CD4-positive, CD25-positive, alpha-beta regulatory T cell (primary cell): ENCODE results near the gene JMJD6. TPM values are rescaled to one million over a fixed set of nuclear protein-coding genes. Genes with fewer than 3 reads are reported as not detected.
"Not testable (repeated sequence)": the region's sequence is repeated elsewhere in the genome, so short reads cannot be mapped to it uniquely, and the experiment has no call there.

Experiments
- ATAC-seq, 2 donors: fragments of 150-1000 bp; cut with Tn5 transposase; one replicate each; pipeline ENCODE4 v1.10.0; 2021; ENCODE audit warnings: low read depth in 2 of 2, moderate number of reproducible peaks in 2 of 2, moderate library complexity in 1 of 2
- DNase-seq, 3 donors: peaks; one replicate each; pipeline versions ENCODE4 v3.0.0 to v3.0.0-alpha.2; 2012 to 2022; ENCODE audit warnings: mixed read lengths in 1 of 3
- H3K27ac ChIP-seq: one replicate; pipeline ENCODE4 v1.7.0; 2013; ENCODE audit warnings: mild to moderate bottlenecking, low read length; ENCODE audit not compliant: insufficient read depth, poor library complexity, severe bottlenecking
- H3K27me3 ChIP-seq: one replicate; pipeline ENCODE4 v1.7.0; 2013; ENCODE audit warnings: low read length; ENCODE audit not compliant: control insufficient read depth, insufficient read depth
- H3K36me3 ChIP-seq: one replicate; pipeline ENCODE4 v1.7.0; 2013; ENCODE audit warnings: mild to moderate bottlenecking, low read length, moderate library complexity; ENCODE audit not compliant: control insufficient read depth, insufficient read depth
- H3K4me1 ChIP-seq: 2 replicates; pipeline ENCODE4 v1.7.0; 2013; ENCODE audit warnings: mild to moderate bottlenecking, low read length; ENCODE audit not compliant: insufficient read depth, control insufficient read depth, poor library complexity, severe bottlenecking
- H3K4me3 ChIP-seq: one replicate; pipeline ENCODE4 v1.7.0; 2013; ENCODE audit warnings: low read depth, mild to moderate bottlenecking, low read length, moderate library complexity
- H3K9me3 ChIP-seq, 2 experiments: 1 replicate in 1 of 2; 2 replicates in 1 of 2; pipeline ENCODE4 v1.7.0; 2013; ENCODE audit warnings: low read length in 2 of 2, mild to moderate bottlenecking in 1 of 2, moderate library complexity in 1 of 2; ENCODE audit not compliant: control insufficient read depth in 2 of 2
- H3K27ac Mint-ChIP-seq, 3 donors: one replicate each; pipeline ENCODE4 v1.8.0; 2020 to 2022; ENCODE audit warnings: mild to moderate bottlenecking in 3 of 3, mixed read lengths in 3 of 3, moderate library complexity in 2 of 3
- H3K27me3 Mint-ChIP-seq: one replicate; pipeline ENCODE4 v1.8.0; 2022; ENCODE audit warnings: mild to moderate bottlenecking, mixed read lengths
- H3K36me3 Mint-ChIP-seq: one replicate; pipeline ENCODE4 v1.8.0; 2020; ENCODE audit warnings: mixed read lengths
- H3K4me1 Mint-ChIP-seq, 4 donors: one replicate each; pipeline ENCODE4 v1.8.0; 2020 to 2022; ENCODE audit warnings: mixed read lengths in 4 of 4, mild to moderate bottlenecking in 1 of 4
- H3K4me3 Mint-ChIP-seq, 4 donors: one replicate each; pipeline ENCODE4 v1.8.0; 2020 to 2022; ENCODE audit warnings: mild to moderate bottlenecking in 4 of 4, mixed read lengths in 4 of 4, moderate library complexity in 3 of 4
- H3K9me3 Mint-ChIP-seq, 7 donors: one replicate each; pipeline ENCODE4 v1.8.0; 2020 to 2022; ENCODE audit warnings: mixed read lengths in 7 of 7, mild to moderate bottlenecking in 3 of 7, moderate library complexity in 2 of 7
- polyA plus RNA-seq, 4 donors: library from polyadenylated mRNA; unstranded; fragments of 300-500 nt; fragmentation: Illumina TruSeq; gene quantifications; one replicate each; pipeline ENCODE4 v1.2.3, GENCODE V29; 2021
- total RNA-seq: library from RNA; stranded (reverse); gene quantifications from one replicate; pipeline ENCODE4 v1.2.3, GENCODE V29; 2022

The JMJD6 gene
- total and polyA plus RNA-seq, 5 donors from 2014 or later: 21.0 to 124 (median 37.0) TPM

DNA sequence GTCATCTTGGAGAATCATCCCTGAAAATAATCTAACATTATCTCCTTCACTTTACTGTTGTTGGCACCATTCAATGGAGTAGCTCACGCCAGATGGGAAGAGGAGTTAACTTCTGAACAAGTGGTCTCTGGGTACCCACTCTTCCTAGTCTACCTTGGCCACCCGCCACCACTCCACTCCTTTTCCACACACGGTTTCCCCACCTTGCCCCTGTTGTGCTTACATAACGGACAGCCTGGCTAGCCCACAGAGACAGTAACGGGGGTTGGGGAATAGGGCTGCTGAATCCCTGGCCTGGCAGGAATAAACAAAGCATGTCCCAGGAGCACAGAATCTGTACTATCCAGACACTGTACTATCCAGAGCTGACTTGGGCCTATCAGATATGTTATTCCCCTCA lies 12.1 kb downstream of the JMJD6 start:
- Histone ChIP-seq H3K9me3 (no peaks in the 10 kb centered on the region), H3K4me3 (no peak overlapping the region), H3K4me1 (peaks cover 18% of the 10 kb centered on the region), H3K27ac (no peak overlapping the region), H3K27me3 (no peaks in the 10 kb centered on the region), H3K36me3 (peaks cover 47% of the 10 kb centered on the region)
- DNase-seq (no peak), ATAC-seq (no peak)
- peaks cover 38% of the 10 kb centered on the region for H3K36me3 Mint-ChIP-seq
- H3K4me1 Mint-ChIP-seq: peaks cover 5 to 41% (median 26%) of the 10 kb centered on the region in 4 donors
- H3K4me3 Mint-ChIP-seq: peak overlapping the region in 1 of 4 donors; percentile 47
- H3K9me3 Mint-ChIP-seq: no peaks in the 10 kb centered on the region
- no peaks in the 10 kb centered on the region for H3K27me3 Mint-ChIP-seq
- H3K27ac Mint-ChIP-seq: peak overlapping the region in 1 of 3 donors; percentile 60

GRCh38 chr17:76713765-76714164 lies 12.6 kb downstream of the JMJD6 start:
- Mint-ChIP-seq H3K27me3 (no peaks in the 10 kb centered on the region), H3K4me1 (peaks cover 5 to 42% (median 23%) of the 10 kb centered on the region in 4 donors), H3K4me3 (peak overlapping the region in 1 of 4 donors; percentile 80), H3K9me3 (no peaks in the 10 kb centered on the region), H3K27ac (peak overlapping the region in 2 of 3 donors; percentile 44 to 54), H3K36me3 (peaks cover 35% of the 10 kb centered on the region)
- H3K36me3 ChIP-seq: peaks cover 42% of the 10 kb centered on the region
- no peak overlapping the region for H3K4me3 ChIP-seq
- DNase-seq: no peak
- no peak for ATAC-seq
- H3K9me3 ChIP-seq: no peaks in the 10 kb centered on the region
- H3K27ac ChIP-seq: no peak overlapping the region
- H3K4me1 ChIP-seq: peaks cover 18% of the 10 kb centered on the region
- no peaks in the 10 kb centered on the region for H3K27me3 ChIP-seq

- not testable (repeated sequence) for ATAC-seq
- peak overlapping the region in 2 of 4 donors; percentile 74 to 80 for H3K4me3 Mint-ChIP-seq
These were observed 14.1 kb downstream of the JMJD6 start for GRCh38 chr17:76712321-76712720.

GRCh38 chr17:76710863-76711611 lies 15.4 kb downstream of the JMJD6 start, which contains the start of gene MXRA7:
TSS of gene MXRA7 (minus strand) at chr17:76710965. CDS start at chr17:76710946, 19 bp downstream.
- H3K27ac Mint-ChIP-seq: peak within 1 kb of the TSS in 1 of 3 donors; percentile 55
- H3K4me3 ChIP-seq: peak within 1 kb of the TSS; percentile 47
- H3K27me3 ChIP-seq: no peaks in the 10 kb centered on the region
- H3K9me3 Mint-ChIP-seq: no peaks in the 10 kb centered on the region
- H3K9me3 ChIP-seq: no peaks in the 10 kb centered on the region
- H3K4me1 Mint-ChIP-seq: peaks cover 5 to 35% (median 20%) of the 10 kb centered on the region in 4 donors
- H3K36me3 Mint-ChIP-seq: peaks cover 22% of the 10 kb centered on the region
- peak within 1 kb of the TSS; percentile 69 to 88 (median 82) for H3K4me3 Mint-ChIP-seq
- ATAC-seq (peak; percentile 50 to 67), DNase-seq (peak in 2 of 3 donors; percentile 24 to 58)
- H3K27me3 Mint-ChIP-seq: no peaks in the 10 kb centered on the region
- no peak within 1 kb of the TSS for H3K27ac ChIP-seq
- H3K4me1 ChIP-seq: peaks cover 14% of the 10 kb centered on the region
- peaks cover 16% of the 10 kb centered on the region for H3K36me3 ChIP-seq

More at GRCh38 chr17:76712321-76712720, 14.1 kb downstream of the JMJD6 start:
- H3K9me3 Mint-ChIP-seq, DNase-seq, H3K27me3 ChIP-seq, H3K9me3 ChIP-seq, H3K27me3 Mint-ChIP-seq, H3K27ac ChIP-seq, H3K4me3 ChIP-seq: not testable (repeated sequence)
- peaks cover 28% of the 10 kb centered on the region for H3K36me3 ChIP-seq
- Mint-ChIP-seq H3K36me3 (peaks cover 27% of the 10 kb centered on the region), H3K27ac (peak overlapping the region in 1 of 3 donors; percentile 58), H3K4me1 (peaks cover 5 to 40% (median 22%) of the 10 kb centered on the region in 4 donors)
- peaks cover 18% of the 10 kb centered on the region for H3K4me1 ChIP-seq

GRCh38 chr17:76709951-76710862 lies 16.2 kb downstream of the JMJD6 start:
- Mint-ChIP-seq H3K4me1 (peaks cover 5 to 27% (median 13%) of the 10 kb centered on the region in 4 donors), H3K36me3 (peaks cover 14% of the 10 kb centered on the region), H3K4me3 (peak overlapping the region; percentile 66 to 88 (median 80))
- H3K36me3 ChIP-seq, H3K27me3 ChIP-seq, H3K27ac ChIP-seq, H3K9me3 Mint-ChIP-seq, H3K4me3 ChIP-seq, DNase-seq, H3K27ac Mint-ChIP-seq, ATAC-seq, H3K27me3 Mint-ChIP-seq, H3K9me3 ChIP-seq: not testable (repeated sequence)
- peaks cover 12% of the 10 kb centered on the region for H3K4me1 ChIP-seq

DNA sequence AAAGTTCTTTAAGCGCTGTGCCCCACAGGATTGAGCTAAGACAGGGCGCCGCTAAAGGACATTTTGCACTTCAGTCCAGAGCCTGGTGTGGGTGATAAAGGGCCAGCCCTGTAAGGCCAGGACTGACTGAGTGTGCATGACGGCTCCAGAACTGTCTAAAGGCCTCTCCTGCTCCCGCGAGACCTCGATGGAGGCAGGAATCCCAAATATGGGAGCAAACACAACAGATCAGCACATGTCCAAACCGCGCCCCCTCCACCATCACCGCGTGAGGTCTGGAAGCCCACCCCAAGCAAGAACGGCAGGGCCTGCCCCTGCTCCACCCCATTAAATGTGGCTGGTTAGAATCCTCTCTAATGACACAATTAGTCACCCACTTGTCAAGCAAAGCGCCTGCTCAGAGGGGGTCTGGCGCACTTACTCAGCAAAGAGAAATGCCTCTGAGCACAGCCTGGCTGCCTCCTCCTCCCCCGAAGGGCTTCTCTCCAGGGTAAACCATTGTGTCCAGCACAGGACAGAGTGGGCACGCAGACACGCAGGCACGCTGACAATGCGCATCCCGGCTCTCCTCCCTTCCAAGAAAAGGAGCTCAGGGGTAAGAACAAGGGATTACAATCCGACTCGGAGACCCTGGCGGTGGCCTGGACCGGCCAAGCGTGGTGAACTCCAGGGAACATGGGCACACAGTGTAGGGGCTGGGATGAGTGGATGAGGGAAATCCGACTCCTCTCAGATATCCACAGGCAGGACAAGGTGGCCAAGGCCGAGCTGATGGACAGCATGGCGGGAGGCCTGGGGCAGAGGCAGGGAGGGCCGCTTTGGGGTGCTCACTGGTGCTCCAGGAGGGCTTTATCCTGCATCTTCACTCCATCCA lies 17.1 kb downstream of the JMJD6 start:
- H3K4me3 Mint-ChIP-seq: peak overlapping the region; percentile 74 to 88 (median 80)
- H3K9me3 Mint-ChIP-seq: no peaks in the 10 kb centered on the region
- peak overlapping the region in 1 of 3 donors; percentile 64 for H3K27ac Mint-ChIP-seq
- no peak overlapping the region for H3K4me3 ChIP-seq
- peaks cover 5% of the 10 kb centered on the region for H3K27me3 Mint-ChIP-seq
- no peak for ATAC-seq
- H3K9me3 ChIP-seq: no peaks in the 10 kb centered on the region
- DNase-seq: no peak
- H3K4me1 Mint-ChIP-seq: peaks cover 0 to 22% (median 7%) of the 10 kb centered on the region in 4 donors
- peaks cover 11% of the 10 kb centered on the region for H3K36me3 Mint-ChIP-seq
- H3K4me1 ChIP-seq: peaks cover 6% of the 10 kb centered on the region
- H3K27me3 ChIP-seq: no peaks in the 10 kb centered on the region
- no peak overlapping the region for H3K27ac ChIP-seq
- H3K36me3 ChIP-seq: peaks cover 8% of the 10 kb centered on the region
